IMR-90 (cell line): Measurements from ENCODE around the gene FLCN. TPM values are rescaled to one million over a fixed set of nuclear protein-coding genes. Genes with fewer than 3 reads are reported as not detected.

Experiments
- ATAC-seq: fragments of 200-7000 bp; cut with Tn5 transposase; 2 replicates; pipeline ENCODE4 v1.9.1; 2020; ENCODE audit warnings: low read depth, mild to moderate bottlenecking, moderate library complexity
- BruUV-seq: library from RNA; stranded (reverse); fragments of 400-500 nt; replicated peaks from 2 replicates; lab custom pipeline; 2021; lab: Mats Ljungman, UMichigan
- CTCF ChIA-PET: fragments of 300-600 bp; formaldehyde crosslinking; extraction: SDS; loops from one replicate; lab custom pipeline; 2021; ENCODE audit warnings: antibody characterized with exemption; lab: Yijun Ruan, JAX
- POLR2A ChIA-PET: fragments of 300-600 bp; sonication (Branson Sonifier 250); formaldehyde crosslinking; loops from one replicate; lab custom pipeline; 2022; ENCODE audit warnings: antibody characterized with exemption; ENCODE audit not compliant: unreplicated experiment; lab: Charles Lee
- DNase-seq: peaks from one replicate; pipeline ENCODE4 v3.0.0; 2013
- H2AFZ ChIP-seq: replicated peaks from 2 replicates; pipeline ENCODE3; 2013; ENCODE audit warnings: low read length, mild to moderate bottlenecking; ENCODE audit not compliant: poor library complexity
- H2AK5ac ChIP-seq: 2 replicates; pipeline ENCODE4 v1.6.1; 2013; ENCODE audit warnings: low read depth, low read length, inconsistent platforms
- H2AK9ac ChIP-seq: replicated peaks from 2 replicates; pipeline ENCODE3; 2013; ENCODE audit warnings: mild to moderate bottlenecking, low read depth, low read length, moderate library complexity; ENCODE audit not compliant: poor library complexity
- H2BK120ac ChIP-seq: 2 replicates; pipeline ENCODE4 v1.6.1; 2013; ENCODE audit warnings: low read depth, low read length, inconsistent platforms
- H2BK15ac ChIP-seq: 3 replicates; pipeline ENCODE4 v1.6.1; 2013; ENCODE audit warnings: low read depth, low read length, inconsistent platforms
- H2BK20ac ChIP-seq: 2 replicates; pipeline ENCODE4 v1.6.1; 2013; ENCODE audit warnings: low read depth, mild to moderate bottlenecking, inconsistent platforms, low read length, moderate library complexity
- H2BK5ac ChIP-seq: 2 replicates; pipeline ENCODE4 v1.6.1; 2013; ENCODE audit warnings: mild to moderate bottlenecking, low read depth, low read length, inconsistent platforms; ENCODE audit not compliant: poor library complexity, severe bottlenecking
- H3K14ac ChIP-seq: replicated peaks from 2 replicates; pipeline ENCODE4 v1.6.1; 2013; ENCODE audit warnings: low read depth, low read length, inconsistent platforms
- H3K18ac ChIP-seq: 2 replicates; pipeline ENCODE4 v1.6.1; 2013; ENCODE audit warnings: low read depth, low read length, control low read depth
- H3K23ac ChIP-seq: 2 replicates; pipeline ENCODE4 v1.6.1; 2013; ENCODE audit warnings: low read depth, low read length, inconsistent platforms
- H3K27ac ChIP-seq: 2 replicates; pipeline ENCODE4 v1.5.1; 2013; ENCODE audit warnings: mild to moderate bottlenecking, control low read depth, low read length; ENCODE audit not compliant: insufficient read depth
- H3K27me3 ChIP-seq: 2 replicates; pipeline ENCODE4 v1.6.1; 2013; ENCODE audit warnings: low read length; ENCODE audit not compliant: control insufficient read depth, insufficient read depth
- H3K36me3 ChIP-seq: 2 replicates; pipeline ENCODE4 v1.6.1; 2013; ENCODE audit warnings: low read length, mixed read lengths; ENCODE audit not compliant: control insufficient read depth, insufficient read depth
- H3K4ac ChIP-seq: 2 replicates; pipeline ENCODE4 v1.6.1; 2013; ENCODE audit warnings: low read depth, low read length, inconsistent platforms
- H3K4me1 ChIP-seq: 2 replicates; pipeline ENCODE4 v1.6.1; 2013; ENCODE audit warnings: low read length, mixed read lengths; ENCODE audit not compliant: control insufficient read depth, insufficient read depth
- H3K4me2 ChIP-seq: 2 replicates; pipeline ENCODE4 v1.6.1; 2013; ENCODE audit warnings: low read depth, mild to moderate bottlenecking, control low read depth, low read length, moderate library complexity
- H3K4me3 ChIP-seq: 2 replicates; pipeline ENCODE4 v1.5.1; 2013; ENCODE audit warnings: low read depth, mild to moderate bottlenecking, control low read depth, low read length, moderate library complexity; ENCODE audit not compliant: insufficient read depth
- H3K56ac ChIP-seq: 2 replicates; pipeline ENCODE4 v1.6.1; 2013; ENCODE audit warnings: low read length, inconsistent platforms; ENCODE audit not compliant: insufficient read depth; ENCODE audit errors: extremely low read depth
- H3K79me1 ChIP-seq, 2 experiments: 2 replicates each; pipeline ENCODE4 v1.6.1; 2013; ENCODE audit warnings: low read length in 2 of 2, inconsistent platforms in 1 of 2, low read depth in 1 of 2
- H3K9ac ChIP-seq: 2 replicates; pipeline ENCODE4 v1.6.1; 2013; ENCODE audit warnings: low read depth, low read length, control low read depth
- H3K9me1 ChIP-seq: 2 replicates; pipeline ENCODE4 v1.6.1; 2013; ENCODE audit warnings: low read length, inconsistent platforms; ENCODE audit not compliant: insufficient read depth
- H3K9me3 ChIP-seq: 2 replicates; pipeline ENCODE4 v1.6.1; 2013; ENCODE audit warnings: low read length; ENCODE audit not compliant: control insufficient read depth, insufficient read depth
- H4K20me1 ChIP-seq: 2 replicates; pipeline ENCODE4 v1.6.1; 2013; ENCODE audit warnings: low read length, inconsistent platforms; ENCODE audit not compliant: insufficient read depth
- H4K5ac ChIP-seq: 2 replicates; pipeline ENCODE4 v1.6.1; 2013; ENCODE audit warnings: mild to moderate bottlenecking, low read depth, low read length, control low read depth
- H4K8ac ChIP-seq, 2 experiments: 2 replicates each; pipeline ENCODE4 v1.6.1; 2013; ENCODE audit warnings: low read depth in 2 of 2, low read length in 2 of 2, control low read depth in 1 of 2, inconsistent platforms in 1 of 2
- H4K91ac ChIP-seq: 2 replicates; pipeline ENCODE4 v1.6.1; 2013; ENCODE audit warnings: low read depth, low read length, inconsistent platforms; ENCODE audit not compliant: insufficient read depth
- CHD1 ChIP-seq: IDR thresholded peaks from 2 replicates; pipeline ENCODE4 v1.6.1; 2012; ENCODE audit warnings: low read depth, low read length, improper control_type of control experiment
- ELK1 ChIP-seq: fragments of 150-350 bp; IDR thresholded peaks from 2 replicates; pipeline ENCODE4 v1.6.1; 2016; ENCODE audit warnings: low read depth, mild to moderate bottlenecking, low read length, moderate library complexity, borderline replicate concordance
- FOS ChIP-seq: fragments of 150-350 bp; IDR thresholded peaks from 2 replicates; pipeline ENCODE4 v1.6.1; 2016; ENCODE audit warnings: low read depth, low read length
- MAZ ChIP-seq: IDR thresholded peaks from 2 replicates; pipeline ENCODE4 v1.6.1; 2012; ENCODE audit warnings: low read depth, mild to moderate bottlenecking, low read length, improper control_type of control experiment, moderate library complexity, borderline replicate concordance
- POLR2A ChIP-seq: IDR thresholded peaks from 2 replicates; pipeline ENCODE4 v1.6.1; 2012; ENCODE audit warnings: mild to moderate bottlenecking, low read depth, low read length
- SMC3 ChIP-seq: fragments of 150-350 bp; IDR thresholded peaks from 2 replicates; pipeline ENCODE4 v1.6.1; 2016; ENCODE audit warnings: low read depth, mild to moderate bottlenecking, antibody characterized with exemption, low read length, moderate library complexity
- WGBS, 2 experiments: methylation state at CpG; one replicate each; pipeline versions ENCODE4 v1.1.5 to v1.1.7; 2013; ENCODE audit warnings: missing lambda C conversion rate in 2 of 2; ENCODE audit not compliant: insufficient read length in 1 of 2; ENCODE audit errors: extremely low coverage in 2 of 2; 5-methylcytosine and 5-hydroxymethylcytosine counted together
- dilution Hi-C: fragments of 300-500 bp; cut with HindIII; formaldehyde crosslinking; loops from one replicate; pipeline ENCODE4 v1.14.3; 2018; ENCODE audit warnings: low sequenced_read_pairs; ENCODE audit not compliant: unreplicated experiment
- in situ Hi-C: fragments of 300-500 bp; cut with MboI; formaldehyde crosslinking; loops from 3 replicates; pipeline ENCODE4 v1.14.3; 2019; ENCODE audit warnings: low sequenced_read_pairs, inconsistent platforms, mixed read lengths
- intact Hi-C: fragments of 100-400 bp; cut with micrococcal nuclease; formaldehyde crosslinking; loops from 2 replicates; pipeline ENCODE4 v1.10.0; 2022
- polyA plus RNA-seq, 3 experiments: library from polyadenylated mRNA; depleted of rRNA; stranded (reverse); fragments of >200 nt; gene quantifications; 2 replicates each; pipeline ENCODE4 v1.2.3, GENCODE V29; 2012; ENCODE audit warnings: low replicate concordance in 1 of 3
- total RNA-seq: library from RNA; depleted of rRNA; stranded (reverse); fragments of >200 nt; gene quantifications from 2 replicates; pipeline ENCODE4 v1.2.3, GENCODE V29; 2012

The FLCN gene
- total and polyA plus RNA-seq, 2 of the 4 experiments (the other 2 are of a cell fraction) = 16.8 to 24.8 TPM

GRCh38 chr17:17191346-17191792, 45.6 kb downstream of the FLCN start:
- peak overlapping the region; percentile 90 for H2BK20ac ChIP-seq
- H3K18ac ChIP-seq = peak overlapping the region; percentile 63; the same call in 1 of the 2 replicates
- TF ChIP-seq SMC3 (no peak), MAZ (no peak), ELK1 (no peak), CHD1 (no peak), FOS (peak; percentile 51; the same call in 1 of the 2 replicates), POLR2A (no peak)
- H2BK15ac ChIP-seq = peak overlapping the region; percentile 83; the same call in 1 of the 3 replicates
- peak overlapping the region; percentile 61 for H3K4me2 ChIP-seq
- H4K8ac ChIP-seq = peak overlapping the region in 1 of 2 experiments; percentile 92; a peak in 2 of 4 replicates
- peak overlapping the region; percentile 74 for H2AFZ ChIP-seq
- H3K14ac ChIP-seq = peak overlapping the region; percentile 93
- H3K4ac ChIP-seq = peak overlapping the region; percentile 96
- dilution Hi-C loops = no loop called here
- peak overlapping the region; percentile 74; the same call in 1 of the 2 replicates for H3K23ac ChIP-seq
- peak overlapping the region; percentile 94 for H2BK120ac ChIP-seq
- peaks cover 17% of the 10 kb centered on the region; the same call in 1 of the 2 replicates for H3K36me3 ChIP-seq
- CTCF ChIA-PET = no interaction called here
- H3K27me3 ChIP-seq = no peaks in the 10 kb centered on the region
- ATAC-seq (peak; percentile 80), DNase-seq (peak; percentile 88)
- peak overlapping the region; percentile 66 for H3K27ac ChIP-seq
- peak overlapping the region; percentile 95 for H2AK9ac ChIP-seq
- BruUV-seq = no TSS peak
- no peak overlapping the region for H3K9ac ChIP-seq
- peak overlapping the region; percentile 0; the same call in 1 of the 2 replicates for H4K5ac ChIP-seq
- POLR2A ChIA-PET = interaction anchor here (0.6 kb wide), 1 partner anchor 491 kb away, joined by 4 read pairs; no protein-coding TSS in a partner anchor
- H4K91ac ChIP-seq = peak overlapping the region; percentile 72
- H3K79me1 ChIP-seq = peaks cover 0 to 19% of the 10 kb centered on the region in 2 experiments; a peak in 1 of 4 replicates
- peak overlapping the region; percentile 99 for H2AK5ac ChIP-seq
- H3K4me1 ChIP-seq = peaks cover 21% of the 10 kb centered on the region
- peak overlapping the region; percentile 97 for H2BK5ac ChIP-seq
- in situ Hi-C loops = no loop called here
- H3K9me1 ChIP-seq = peaks cover 16% of the 10 kb centered on the region
- H3K4me3 ChIP-seq = no peak overlapping the region
- peaks cover 2% of the 10 kb centered on the region; the same call in 1 of the 2 replicates for H4K20me1 ChIP-seq
- peak overlapping the region; percentile 55; the same call in 1 of the 2 replicates for H3K56ac ChIP-seq
- no peaks in the 10 kb centered on the region for H3K9me3 ChIP-seq
- intact Hi-C loops = no loop called here
- WGBS, 2 experiments = 0% methylated on average over 1 of the region's 11 CpGs; no CpG with 5 or more reads in 1 of the 2 experiments
